ENCODE data around the gene COL6A1.

The COL6A1 gene

GRCh38 chr21:45982758-45983648, 1.4 kb downstream of the COL6A1 start:
- FAIRE-seq, result no peak

GRCh38 chr21:45983649-45983965, 2.0 kb downstream of the COL6A1 start:
- no peak for FAIRE-seq

GRCh38 chr21:45983981-45984551, 2.5 kb downstream of the COL6A1 start:
- FAIRE-seq, result no peak

GRCh38 chr21:45984584-45985095, 3.1 kb downstream of the COL6A1 start:
- FAIRE-seq, result no peak

- no peak for FAIRE-seq
Measured at GRCh38 chr21:45985471-45986315, 4.1 kb downstream of the COL6A1 start.

- no peak for FAIRE-seq
Measured at GRCh38 chr21:45986316-45987051, 4.9 kb downstream of the COL6A1 start.

- no peak for FAIRE-seq
Measured at GRCh38 chr21:45987121-45987711, 5.6 kb downstream of the COL6A1 start.

DNA sequence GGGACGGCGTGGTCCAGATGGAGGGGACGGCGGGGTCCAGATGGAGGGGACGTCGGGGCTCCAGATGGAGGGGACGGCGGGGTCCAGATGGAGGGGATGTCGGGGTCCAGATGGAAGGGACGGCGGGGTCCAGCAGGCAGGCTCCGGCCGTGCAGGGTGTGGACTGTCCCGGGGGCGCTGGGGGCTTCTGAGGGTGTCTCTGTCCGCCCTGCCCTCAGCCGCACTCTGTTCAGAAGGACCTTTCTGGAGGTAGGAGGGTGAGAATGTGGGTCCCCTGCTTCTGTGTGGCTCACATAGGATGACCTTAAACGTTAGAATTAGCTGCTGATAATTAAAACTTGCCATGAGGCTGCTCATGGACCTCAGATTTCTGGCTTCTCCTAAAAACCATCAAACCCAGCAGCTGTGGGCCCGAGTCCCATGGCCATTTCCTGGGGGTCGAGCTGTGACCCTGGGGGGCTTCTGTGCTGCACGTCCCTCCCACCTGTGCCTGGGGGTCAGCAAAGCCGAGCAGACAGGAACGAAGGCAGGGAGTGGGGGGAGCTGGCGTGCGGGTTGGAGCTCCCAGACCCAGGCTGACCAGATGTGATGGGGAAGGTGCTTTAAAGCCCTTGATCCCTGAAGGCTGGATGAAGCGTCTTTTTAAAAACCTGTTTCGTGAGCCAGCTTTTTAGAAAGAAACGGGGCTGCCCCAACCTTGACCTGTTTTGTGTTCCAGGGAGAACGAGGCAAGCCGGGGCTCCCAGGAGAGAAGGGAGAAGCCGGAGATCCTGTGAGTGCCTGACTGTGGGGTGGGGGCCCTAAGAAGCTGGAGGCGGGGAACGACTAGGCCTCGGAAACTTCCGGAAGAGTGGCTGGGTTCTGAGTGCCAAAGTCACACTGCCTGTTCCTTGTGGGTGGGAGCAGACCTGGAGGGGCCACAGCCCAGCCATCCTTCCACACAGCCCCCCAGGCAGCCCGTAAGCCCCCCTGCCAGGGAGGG, 7.1 kb downstream of the COL6A1 start:
- no peak for FAIRE-seq

- no peak for FAIRE-seq
Measured at GRCh38 chr21:45989355-45990048, 7.9 kb downstream of the COL6A1 start.

- FAIRE-seq, result no peak
Measured at GRCh38 chr21:45990049-45990711, 8.6 kb downstream of the COL6A1 start.

GRCh38 chr21:45990741-45991605, 9.4 kb downstream of the COL6A1 start:
- no peak for FAIRE-seq

DNA sequence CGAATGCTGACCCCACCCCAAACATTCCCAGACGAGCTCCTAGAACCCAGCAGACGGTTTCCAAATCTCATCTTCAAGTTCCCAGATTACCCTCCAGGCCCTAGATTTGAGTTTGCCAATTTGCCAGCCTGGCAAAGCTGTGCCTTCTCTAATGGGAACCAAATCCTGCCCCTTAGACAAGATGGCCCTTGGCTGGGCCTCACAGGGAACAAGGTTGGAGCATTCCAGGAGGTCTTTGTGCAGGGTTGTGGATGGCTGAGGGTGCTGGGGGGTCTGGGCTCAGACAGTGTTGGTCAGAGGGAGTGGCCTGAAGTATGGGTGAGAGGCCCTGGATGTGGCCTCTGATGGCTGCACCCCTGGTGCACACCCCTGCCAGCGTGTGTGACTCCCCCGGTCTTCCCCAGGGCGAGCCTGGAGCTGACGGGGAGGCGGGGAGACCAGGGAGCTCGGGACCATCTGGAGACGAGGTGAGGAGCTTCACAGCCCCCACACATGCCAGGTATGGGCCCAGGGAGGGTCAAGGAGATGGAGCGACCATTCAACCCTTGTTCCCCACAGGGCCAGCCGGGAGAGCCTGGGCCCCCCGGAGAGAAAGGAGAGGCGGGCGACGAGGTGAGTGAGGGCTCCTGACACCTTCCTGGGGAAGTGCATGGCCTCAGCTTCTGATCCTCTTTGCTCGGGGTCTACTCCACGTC, 10.2 kb downstream of the COL6A1 start:
- no peak for FAIRE-seq

DNA sequence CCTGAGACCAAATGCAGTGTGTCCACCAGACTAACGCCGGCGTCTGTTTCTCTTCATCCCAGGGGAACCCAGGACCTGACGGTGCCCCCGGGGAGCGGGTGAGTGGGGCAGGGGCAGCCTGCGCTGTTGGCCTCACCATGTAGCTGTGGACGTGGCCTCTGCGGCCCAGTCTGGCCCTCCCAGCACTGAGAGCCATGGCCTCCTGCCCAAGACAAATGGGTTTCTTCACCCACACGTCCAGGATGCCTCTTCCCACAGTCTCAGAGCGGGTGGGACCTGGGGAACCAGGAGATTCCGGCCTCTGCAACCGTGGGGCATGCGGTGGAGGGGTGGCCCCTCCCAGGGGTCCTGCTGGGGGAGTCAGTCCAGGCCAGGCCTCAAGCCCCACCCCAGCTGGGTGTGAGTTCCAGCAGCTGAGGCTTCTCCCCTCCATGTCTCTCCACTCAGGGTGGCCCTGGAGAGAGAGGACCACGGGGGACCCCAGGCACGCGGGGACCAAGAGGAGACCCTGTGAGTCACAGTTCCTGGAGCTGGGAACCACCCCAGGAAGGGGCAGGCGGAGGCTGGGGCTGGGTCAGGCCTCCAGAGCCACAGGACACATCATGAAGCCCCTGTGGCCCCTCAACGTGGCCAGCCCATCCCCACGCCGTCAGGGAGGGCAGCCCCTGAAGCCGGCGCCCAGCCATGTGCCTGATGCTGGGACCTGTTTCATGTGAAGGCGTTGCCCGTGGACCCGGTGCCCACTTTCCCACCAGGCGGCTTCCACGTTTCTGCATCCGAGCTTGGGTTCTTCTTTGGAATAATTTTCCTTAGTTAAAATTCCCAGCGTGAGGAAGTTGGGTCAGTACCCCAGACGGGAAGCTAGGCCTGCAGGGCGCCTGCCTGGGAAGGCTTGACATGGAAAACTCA, 11.0 kb downstream of the COL6A1 start:
- FAIRE-seq, result no peak

DNA sequence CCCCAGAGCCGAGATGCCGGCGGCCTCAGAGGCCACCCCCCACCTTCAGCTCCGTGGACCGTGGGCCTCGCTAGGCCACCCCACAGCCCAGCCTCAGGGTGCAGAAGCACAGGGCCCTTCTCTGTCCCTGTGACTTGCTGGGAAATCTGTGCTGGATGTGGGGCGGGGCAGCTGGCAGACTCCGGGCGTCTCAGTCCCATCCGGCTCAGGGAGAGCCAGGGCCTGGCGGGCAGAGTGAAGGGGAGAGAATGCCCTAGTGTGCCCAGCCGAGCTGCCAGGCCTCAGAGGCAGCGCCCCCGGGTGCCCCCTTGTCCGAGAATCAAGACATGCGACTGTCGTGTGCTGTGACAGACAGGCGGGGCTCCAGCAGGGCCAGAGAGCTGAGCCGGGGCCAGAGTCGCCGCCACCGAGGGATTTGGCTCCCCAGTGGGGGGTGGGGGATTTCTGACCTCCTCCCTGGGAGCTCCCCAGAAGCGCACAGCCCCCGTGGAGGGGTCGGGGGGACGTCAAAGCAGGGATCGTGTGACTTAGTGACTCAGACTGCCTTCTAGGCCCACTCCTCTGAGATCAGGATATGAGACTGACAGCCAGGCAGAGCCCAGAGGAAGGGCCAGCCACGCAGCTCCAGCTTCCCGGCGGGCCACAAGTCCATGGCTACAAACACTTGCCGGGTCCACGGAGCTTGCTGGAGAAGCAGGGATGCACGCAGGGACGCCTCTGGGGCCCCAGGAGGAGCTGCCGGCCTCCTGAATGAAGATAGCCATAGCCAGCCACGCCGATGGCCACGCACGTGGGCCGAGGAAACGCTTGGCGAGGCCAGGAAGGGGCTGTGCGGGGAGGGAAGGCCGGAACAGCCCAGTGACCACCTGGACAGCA, 11.9 kb downstream of the COL6A1 start:
- no peak for FAIRE-seq

DNA sequence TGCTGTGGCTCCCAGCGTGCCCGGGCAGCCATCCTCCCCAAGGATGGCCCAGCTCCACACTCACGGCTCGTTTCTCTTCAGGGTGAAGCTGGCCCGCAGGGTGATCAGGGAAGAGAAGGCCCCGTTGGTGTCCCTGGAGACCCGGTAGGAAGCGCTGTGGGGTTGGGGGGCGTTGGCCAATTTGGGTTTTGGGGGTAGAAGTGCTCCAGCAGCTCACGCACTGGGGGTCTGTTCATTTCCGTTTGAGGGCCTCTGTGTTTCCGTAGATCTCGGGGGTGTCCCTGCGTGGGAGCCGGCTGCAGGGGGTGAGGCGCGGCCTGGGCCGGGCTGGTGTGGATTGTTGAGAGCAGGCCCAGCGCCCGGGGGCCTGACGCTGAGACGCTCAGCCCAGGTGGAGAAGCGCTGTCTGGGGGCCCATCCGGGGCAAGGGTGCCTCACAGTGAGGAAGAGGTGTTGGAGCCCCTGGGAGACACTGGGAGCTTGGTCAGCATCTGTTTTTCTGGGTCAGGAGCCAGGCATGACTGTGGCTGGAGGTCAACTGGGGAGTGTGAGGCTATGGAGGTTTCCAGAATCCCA, 12.6 kb downstream of the COL6A1 start:
- FAIRE-seq, result no peak
